HG03196 (cell line): ENCODE measurements around the gene COPE.

Experiments used
- ATAC-seq: cut with Tn5 transposase; IDR thresholded peaks from one replicate; pipeline ENCODE4 v1.9.1; 2021; ENCODE audit not compliant: unreplicated experiment

The COPE gene

GRCh38 chr19:18853755-18854427, 65.3 kb downstream of the COPE start:
- ATAC-seq = no peak

- no peak for ATAC-seq
Measured at GRCh38 chr19:18852648-18853047, 66.5 kb downstream of the COPE start.

- ATAC-seq = no peak
Measured at GRCh38 chr19:18851673-18852325, 67.4 kb downstream of the COPE start.

GRCh38 chr19:18850471-18851375, 68.5 kb downstream of the COPE start:
- ATAC-seq = no peak

GRCh38 chr19:18849838-18850400, 69.3 kb downstream of the COPE start:
- ATAC-seq = no peak
